Ammon's horn (tissue), 1 donor: ENCODE measurements around the gene RXRA.

ENCODE experiments used
- DNase-seq: peaks from one replicate; pipeline ENCODE4 v3.0.0-alpha.2; 2016; ENCODE audit warnings: low spot score

The RXRA gene

GRCh38 chr9:134416385-134417015 is 90.2 kb downstream of the RXRA start:
- no peak for DNase-seq

DNA sequence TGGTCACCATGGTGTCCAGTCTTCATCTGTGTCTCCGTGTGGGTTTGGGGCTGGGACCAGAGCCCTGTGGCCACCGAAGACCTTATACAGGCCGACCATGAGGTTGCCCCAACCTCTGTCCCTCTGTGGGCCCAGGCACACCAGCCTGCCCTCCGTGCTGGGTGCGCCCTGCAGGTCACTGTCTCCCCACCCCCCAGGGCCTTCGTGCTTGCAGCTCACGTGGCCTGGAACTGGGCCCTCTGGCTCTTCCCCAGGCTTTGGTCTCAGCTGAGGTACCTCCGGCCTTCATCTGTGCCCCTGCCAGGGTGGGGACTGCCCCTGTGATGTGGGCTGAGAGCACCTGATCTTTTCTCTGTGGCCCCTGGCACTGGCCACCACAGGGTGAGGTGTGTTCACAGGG is 92.1 kb downstream of the RXRA start:
- DNase-seq = no peak

- DNase-seq = no peak
These were observed 92.9 kb downstream of the RXRA start for GRCh38 chr9:134419000-134419683.

DNA sequence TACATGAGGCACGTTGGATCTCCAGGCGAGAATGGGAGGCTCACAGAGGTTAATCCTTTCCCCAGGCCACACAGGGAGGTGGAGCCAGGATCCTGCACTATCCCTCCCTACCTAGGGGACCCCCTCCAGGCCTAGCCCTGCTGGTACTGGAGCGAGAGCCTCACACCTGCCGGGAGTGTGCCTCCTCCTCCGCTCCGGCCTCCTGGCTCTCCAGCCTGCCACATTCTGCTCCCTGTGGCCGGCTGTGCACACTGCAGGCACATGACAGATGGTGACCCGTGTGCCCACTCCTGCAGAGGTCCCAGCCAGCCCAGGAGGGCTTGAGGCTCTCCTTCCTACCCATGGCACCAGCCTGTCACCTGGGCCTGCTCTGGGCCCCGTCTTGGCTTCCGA is 93.4 kb downstream of the RXRA start:
- no peak for DNase-seq

DNA sequence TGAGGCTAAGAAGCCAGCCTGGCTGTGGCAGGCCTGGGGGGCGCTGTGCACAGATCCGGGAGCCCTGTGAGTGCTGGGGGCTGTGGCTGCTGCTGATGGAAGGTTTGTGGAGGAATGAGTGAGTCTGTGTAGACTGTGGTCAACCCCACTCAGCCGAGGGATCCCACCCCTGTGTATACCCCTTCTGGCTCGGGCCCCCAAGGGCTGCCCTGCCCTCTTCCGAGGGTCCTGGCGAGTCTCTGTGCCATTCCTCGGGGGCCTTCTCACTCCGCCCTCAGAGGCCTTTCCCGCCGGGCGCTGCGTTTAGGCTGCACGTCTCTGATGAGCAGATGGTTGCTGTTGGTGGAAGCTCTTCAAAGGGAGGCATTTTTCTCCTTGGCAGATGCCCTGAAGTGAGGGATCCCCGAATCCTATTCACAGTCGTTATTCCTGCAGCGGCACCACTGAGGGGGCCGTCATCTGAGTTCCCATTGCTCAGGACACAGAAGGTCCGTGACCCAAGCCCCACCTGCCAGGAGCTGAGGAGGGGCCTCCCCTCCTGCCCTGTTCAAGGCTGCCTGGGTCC is 94.1 kb downstream of the RXRA start:
- DNase-seq = no peak

- DNase-seq = no peak
These were observed 94.7 kb downstream of the RXRA start for GRCh38 chr9:134420974-134421432.

GRCh38 chr9:134421888-134422287 is 95.6 kb downstream of the RXRA start:
- DNase-seq = no peak

GRCh38 chr9:134422301-134423090 is 96.2 kb downstream of the RXRA start:
- DNase-seq = no peak

DNA sequence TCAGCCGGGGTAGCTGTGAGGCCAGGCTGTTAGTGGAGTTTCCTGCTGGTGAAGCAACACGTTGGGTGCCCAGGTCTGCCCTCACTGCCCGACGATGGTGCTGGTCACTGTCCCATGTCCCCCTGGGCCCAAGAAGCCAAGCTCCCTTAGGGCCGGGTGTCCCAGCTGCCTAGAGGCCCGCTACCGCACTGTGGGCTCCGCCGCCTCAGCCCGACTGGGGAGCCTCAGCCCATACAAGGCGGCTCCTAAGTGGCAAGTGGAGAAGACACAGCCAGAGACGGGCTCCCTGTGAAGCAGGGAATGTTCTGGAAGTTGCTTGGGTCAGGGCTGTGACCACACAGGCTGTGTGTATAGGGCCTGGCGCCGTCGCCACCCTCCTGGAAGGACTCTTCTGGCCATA is 96.9 kb downstream of the RXRA start:
- DNase-seq = no peak

DNA sequence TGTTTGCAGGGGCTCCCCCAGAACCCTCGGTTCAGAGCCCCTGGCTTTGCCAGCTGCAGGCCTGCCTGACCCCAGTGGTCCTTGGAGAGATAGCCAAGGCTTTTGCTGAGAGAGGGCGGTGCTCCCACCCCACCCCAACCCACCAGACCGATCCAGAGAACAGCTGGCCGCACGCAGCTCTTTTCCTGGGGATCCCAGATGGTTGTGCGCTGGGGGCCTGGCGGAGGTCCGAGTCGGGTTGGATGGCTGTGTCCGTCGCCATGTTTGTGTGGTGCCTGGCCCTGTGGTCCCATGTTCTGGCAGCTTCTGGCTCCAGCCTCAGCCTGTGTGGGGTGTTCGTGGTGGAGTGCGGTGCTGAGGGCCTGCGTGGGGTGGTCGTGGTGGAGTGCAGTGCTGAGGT is 97.5 kb downstream of the RXRA start:
- no peak for DNase-seq

GRCh38 chr9:134424818-134425217 is 98.6 kb downstream of the RXRA start:
- no peak for DNase-seq

DNA sequence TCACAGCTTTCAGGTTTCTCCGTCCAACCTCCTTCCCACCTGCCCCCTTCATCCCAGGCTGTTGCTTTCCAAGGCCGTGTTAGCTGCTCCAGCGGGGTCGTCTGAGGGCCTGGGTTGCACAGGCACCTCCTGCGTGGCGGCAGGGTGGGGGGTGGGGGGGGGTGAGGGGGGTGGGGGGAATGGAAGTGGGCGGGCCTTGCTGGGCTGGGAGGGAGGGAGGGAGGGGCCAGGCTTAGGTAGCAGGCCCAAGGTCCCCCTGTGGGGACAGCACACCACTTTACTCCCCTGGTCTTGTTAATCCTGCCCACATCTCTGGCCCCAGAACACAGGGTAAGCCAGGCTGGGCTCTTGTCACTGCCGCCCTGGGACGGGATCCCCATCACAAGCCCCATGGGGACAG is 99.1 kb downstream of the RXRA start:
- DNase-seq = no peak

DNA sequence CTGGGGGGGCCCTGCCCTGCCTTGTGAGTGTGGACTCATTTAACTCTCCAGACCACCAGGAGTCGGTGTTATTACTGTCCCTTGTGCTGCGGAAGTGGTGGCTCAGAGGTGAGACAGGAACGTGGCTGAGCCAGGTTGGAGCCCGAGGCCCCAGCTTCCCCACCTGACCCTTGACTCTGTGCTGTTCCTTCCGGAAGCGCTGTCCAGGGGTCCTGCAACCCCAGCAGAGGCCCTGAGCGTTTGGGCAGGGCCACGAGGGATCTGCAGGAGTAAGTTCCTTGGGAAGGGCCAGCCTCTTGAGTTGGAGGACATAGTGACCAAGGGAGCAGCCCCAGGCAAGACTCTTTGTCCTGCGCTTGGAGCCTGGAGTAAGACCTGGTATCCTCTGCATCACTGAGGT is 99.6 kb downstream of the RXRA start:
- DNase-seq = no peak

GRCh38 chr9:134426436-134426835 is 100.2 kb downstream of the RXRA start:
- DNase-seq = no peak

DNA sequence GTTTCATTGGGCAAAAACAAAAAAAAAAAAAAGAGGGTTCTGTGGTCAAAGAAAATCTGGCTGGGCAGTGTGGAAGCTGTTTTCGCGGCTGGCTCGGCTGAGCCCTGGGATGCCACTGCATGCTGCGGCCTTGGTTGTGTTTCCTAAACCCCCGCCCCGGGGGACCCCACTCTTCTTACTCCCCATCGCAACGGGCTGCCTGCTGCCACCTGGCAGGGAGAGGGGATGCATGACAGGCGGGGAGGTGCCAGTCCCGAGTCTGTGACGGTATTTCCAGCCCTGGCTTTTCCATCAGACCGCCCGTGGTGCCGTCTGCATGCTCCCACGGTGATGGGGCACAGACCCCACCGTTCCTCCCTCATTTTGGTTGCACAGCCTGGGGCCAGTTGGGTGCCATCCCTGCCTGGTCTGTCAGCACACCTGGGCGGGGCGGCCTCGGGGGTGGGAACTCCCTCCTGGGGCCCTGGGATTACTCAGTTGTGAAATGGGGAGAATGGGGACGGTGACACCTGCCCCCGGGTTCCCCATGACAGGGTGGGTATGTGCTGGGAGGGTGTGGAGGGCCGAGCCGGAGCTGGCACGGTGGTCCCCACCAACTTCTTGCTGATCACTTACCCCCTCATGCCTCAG is 101.0 kb downstream of the RXRA start:
- DNase-seq = no peak

DNA sequence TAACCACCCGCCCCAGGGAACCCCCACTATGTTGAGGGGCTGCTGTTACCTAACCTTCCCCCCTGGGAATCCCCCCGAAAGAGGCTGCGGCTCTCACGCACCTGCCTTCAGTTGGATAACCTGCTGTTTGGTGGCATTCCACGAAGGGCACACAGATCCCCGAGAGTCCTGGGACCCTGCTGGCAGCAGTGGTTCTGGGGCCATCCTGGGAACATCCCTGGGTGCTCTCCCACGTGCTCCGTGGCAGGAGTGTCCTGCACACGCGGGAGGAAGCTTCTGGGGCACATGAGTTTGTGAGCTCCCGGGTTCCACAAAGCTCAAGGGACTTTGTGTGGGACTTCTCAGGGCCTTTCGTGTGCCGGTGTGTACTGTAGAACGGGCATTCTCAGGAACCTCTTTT is 102.3 kb downstream of the RXRA start:
- no peak for DNase-seq

GRCh38 chr9:134429007-134429406 is 102.8 kb downstream of the RXRA start:
- DNase-seq = no peak

GRCh38 chr9:134429481-134429880 is 103.2 kb downstream of the RXRA start:
- no peak for DNase-seq

- DNase-seq = no peak
These were observed 104.8 kb downstream of the RXRA start for GRCh38 chr9:134431095-134431494.

DNA sequence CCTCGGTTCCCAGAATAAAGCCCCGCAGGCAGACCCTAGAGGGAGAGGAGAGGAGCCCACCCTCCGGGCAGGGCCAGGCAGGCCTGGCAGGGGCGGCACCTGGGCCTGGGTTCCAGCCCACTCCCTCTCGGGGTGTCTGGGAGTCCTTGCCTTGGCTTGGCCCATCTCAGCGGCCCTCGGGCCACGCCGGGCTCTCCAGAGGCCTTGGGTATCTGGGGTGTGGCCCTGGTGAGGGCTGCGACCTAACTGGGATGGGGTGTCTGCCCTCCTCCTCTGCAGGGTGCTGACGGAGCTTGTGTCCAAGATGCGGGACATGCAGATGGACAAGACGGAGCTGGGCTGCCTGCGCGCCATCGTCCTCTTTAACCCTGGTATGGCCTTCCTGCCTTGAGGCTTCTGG is 105.4 kb downstream of the RXRA start:
- DNase-seq = no peak

GRCh38 chr9:134432471-134432870 is 106.2 kb downstream of the RXRA start:
- DNase-seq = no peak

DNA sequence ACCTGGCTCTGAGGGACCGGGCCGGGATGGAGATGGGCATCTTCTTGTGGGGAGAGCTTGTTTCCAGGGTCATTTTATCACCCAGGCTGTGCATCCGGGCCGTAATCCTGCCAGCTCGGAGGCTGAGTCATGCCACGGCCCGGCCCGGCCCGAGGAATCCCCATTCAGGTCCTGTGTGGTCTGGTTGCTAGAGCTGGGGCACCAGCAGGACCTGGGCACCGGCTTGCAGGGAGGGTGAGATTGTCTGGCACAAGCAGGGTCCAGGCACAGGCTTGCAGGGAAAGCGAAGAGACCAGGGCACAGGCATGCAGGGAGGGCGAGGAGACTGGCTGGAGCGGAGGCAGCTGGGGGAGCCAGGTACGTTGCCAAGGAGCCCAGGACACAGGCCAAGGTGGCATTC is 106.8 kb downstream of the RXRA start:
- DNase-seq = peak; percentile 62
